ENCODE results near the gene KIF3C. TPM values are rescaled to one million over a fixed set of nuclear protein-coding genes. Genes with fewer than 3 reads are reported as not detected.

Gene KIF3C
- total and polyA plus RNA-seq, 2 of the 4 experiments (the other 2 are of a cell fraction) = 8.3 to 15.4 TPM

DNA sequence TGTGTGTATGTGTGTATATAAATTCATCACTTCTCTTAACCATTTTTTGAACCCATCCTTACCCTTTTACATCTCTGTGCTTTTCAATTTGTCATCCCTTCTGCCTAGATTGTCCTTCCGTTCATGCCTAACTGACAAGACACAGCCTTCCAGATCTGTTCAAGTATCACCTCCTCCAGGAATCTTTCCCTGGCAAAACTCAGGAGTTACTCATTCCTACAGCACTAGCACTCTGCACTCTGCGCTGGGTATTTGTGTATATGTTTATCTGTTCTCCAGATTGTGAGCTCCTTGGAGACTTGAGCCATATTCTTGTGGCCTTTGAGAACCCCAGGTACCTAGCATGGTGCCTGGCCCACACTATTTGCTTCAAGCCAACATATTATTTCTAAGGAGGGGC lies 77.2 kb downstream of the KIF3C start:
- H3K56ac ChIP-seq (ENCODE audit: extremely low read depth, insufficient read depth, low read length) = no peak overlapping the region
- no peak overlapping the region for H2AFZ ChIP-seq (replicated peaks; ENCODE audit: low read length, poor library complexity)
- H2BK15ac ChIP-seq (ENCODE audit: low read depth, low read length) = no peak overlapping the region
- peaks cover 1% of the 10 kb centered on the region; the same call in 1 of the 2 replicates for H3K27me3 ChIP-seq (ENCODE audit: control insufficient read depth, insufficient read depth, low read length)
- no peak overlapping the region for H4K91ac ChIP-seq (ENCODE audit: insufficient read depth, low read depth, low read length)
- no peak overlapping the region for H2BK20ac ChIP-seq (ENCODE audit: low read depth, low read length)
- TF ChIP-seq MXI1 (IDR thresholded peaks at IDR 0.05; ENCODE audit: borderline replicate concordance, low read depth, low read length) (no peak), CEBPB (IDR thresholded peaks at IDR 0.05; ENCODE audit: low read depth, low read length) (no peak), SMC3 (IDR thresholded peaks at IDR 0.05; ENCODE audit: low read depth, low read length) (no peak), RCOR1 (IDR thresholded peaks at IDR 0.05; ENCODE audit: insufficient replicate concordance, low read length) (no peak), MAZ (IDR thresholded peaks at IDR 0.05; ENCODE audit: borderline replicate concordance, low read depth, low read length) (no peak), NFE2L2 (IDR thresholded peaks at IDR 0.05; ENCODE audit: low read depth, low read length) (no peak), RFX5 (IDR thresholded peaks at IDR 0.05; ENCODE audit: low read depth, low read length) (no peak), CHD1 (IDR thresholded peaks at IDR 0.05; ENCODE audit: low read depth, low read length) (no peak), FOS (IDR thresholded peaks at IDR 0.05; ENCODE audit: low read depth, low read length) (no peak), MAFK (IDR thresholded peaks at IDR 0.05; ENCODE audit: low read depth, low read length) (no peak), BHLHE40 (IDR thresholded peaks at IDR 0.05; ENCODE audit: low read depth, low read length) (no peak), POLR2A (IDR thresholded peaks at IDR 0.05; ENCODE audit: low read depth, low read length) (no peak), RAD21 (IDR thresholded peaks at IDR 0.05; ENCODE audit: low read length) (no peak)
- TF ChIP-seq, protein P1, sequence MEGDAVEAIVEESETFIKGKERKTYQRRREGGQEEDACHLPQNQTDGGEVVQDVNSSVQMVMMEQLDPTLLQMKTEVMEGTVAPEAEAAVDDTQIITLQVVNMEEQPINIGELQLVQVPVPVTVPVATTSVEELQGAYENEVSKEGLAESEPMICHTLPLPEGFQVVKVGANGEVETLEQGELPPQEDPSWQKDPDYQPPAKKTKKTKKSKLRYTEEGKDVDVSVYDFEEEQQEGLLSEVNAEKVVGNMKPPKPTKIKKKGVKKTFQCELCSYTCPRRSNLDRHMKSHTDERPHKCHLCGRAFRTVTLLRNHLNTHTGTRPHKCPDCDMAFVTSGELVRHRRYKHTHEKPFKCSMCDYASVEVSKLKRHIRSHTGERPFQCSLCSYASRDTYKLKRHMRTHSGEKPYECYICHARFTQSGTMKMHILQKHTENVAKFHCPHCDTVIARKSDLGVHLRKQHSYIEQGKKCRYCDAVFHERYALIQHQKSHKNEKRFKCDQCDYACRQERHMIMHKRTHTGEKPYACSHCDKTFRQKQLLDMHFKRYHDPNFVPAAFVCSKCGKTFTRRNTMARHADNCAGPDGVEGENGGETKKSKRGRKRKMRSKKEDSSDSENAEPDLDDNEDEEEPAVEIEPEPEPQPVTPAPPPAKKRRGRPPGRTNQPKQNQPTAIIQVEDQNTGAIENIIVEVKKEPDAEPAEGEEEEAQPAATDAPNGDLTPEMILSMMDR (conservative IDR thresholded peaks at IDR 0.05; ENCODE audit: low read depth, low read length) = no peak
- TF ChIP-seq, protein P2, sequence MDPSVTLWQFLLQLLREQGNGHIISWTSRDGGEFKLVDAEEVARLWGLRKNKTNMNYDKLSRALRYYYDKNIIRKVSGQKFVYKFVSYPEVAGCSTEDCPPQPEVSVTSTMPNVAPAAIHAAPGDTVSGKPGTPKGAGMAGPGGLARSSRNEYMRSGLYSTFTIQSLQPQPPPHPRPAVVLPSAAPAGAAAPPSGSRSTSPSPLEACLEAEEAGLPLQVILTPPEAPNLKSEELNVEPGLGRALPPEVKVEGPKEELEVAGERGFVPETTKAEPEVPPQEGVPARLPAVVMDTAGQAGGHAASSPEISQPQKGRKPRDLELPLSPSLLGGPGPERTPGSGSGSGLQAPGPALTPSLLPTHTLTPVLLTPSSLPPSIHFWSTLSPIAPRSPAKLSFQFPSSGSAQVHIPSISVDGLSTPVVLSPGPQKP (IDR thresholded peaks at IDR 0.05; ENCODE audit: borderline replicate concordance, low read depth, low read length) = no peak
- TF ChIP-seq, protein P3, sequence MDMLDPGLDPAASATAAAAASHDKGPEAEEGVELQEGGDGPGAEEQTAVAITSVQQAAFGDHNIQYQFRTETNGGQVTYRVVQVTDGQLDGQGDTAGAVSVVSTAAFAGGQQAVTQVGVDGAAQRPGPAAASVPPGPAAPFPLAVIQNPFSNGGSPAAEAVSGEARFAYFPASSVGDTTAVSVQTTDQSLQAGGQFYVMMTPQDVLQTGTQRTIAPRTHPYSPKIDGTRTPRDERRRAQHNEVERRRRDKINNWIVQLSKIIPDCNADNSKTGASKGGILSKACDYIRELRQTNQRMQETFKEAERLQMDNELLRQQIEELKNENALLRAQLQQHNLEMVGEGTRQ (IDR thresholded peaks at IDR 0.05; ENCODE audit: low read depth, low read length) = no peak
- WGBS, 2 experiments (ENCODE audit: extremely low coverage in 2 of 2, insufficient read length in 1 of 2) = no CpG with 5 or more reads among the region's 2 CpGs
- no peak overlapping the region for H2BK5ac ChIP-seq (ENCODE audit: low read depth, low read length, poor library complexity, severe bottlenecking)
- H3K9ac ChIP-seq (ENCODE audit: low read depth, low read length) = no peak overlapping the region
- ATAC-seq (ENCODE audit: low read depth) (peak; percentile 92), DNase-seq (peak; percentile 59)
- no peak overlapping the region for H3K14ac ChIP-seq (replicated peaks; ENCODE audit: low read depth, low read length)
- H2AK5ac ChIP-seq (ENCODE audit: low read depth, low read length) = no peak overlapping the region
- H4K8ac ChIP-seq (ENCODE audit: low read depth in 2 of 2, low read length in 2 of 2) = no peak overlapping the region
- H3K9me3 ChIP-seq (ENCODE audit: control insufficient read depth, insufficient read depth, low read length) = peaks cover 3% of the 10 kb centered on the region; the same call in 1 of the 2 replicates
- H2AK9ac ChIP-seq (replicated peaks; ENCODE audit: low read depth, low read length, poor library complexity) = no peak overlapping the region
- H3K4me1 ChIP-seq (ENCODE audit: control insufficient read depth, insufficient read depth, low read length) = no peaks in the 10 kb centered on the region
- H2BK120ac ChIP-seq (ENCODE audit: low read depth, low read length) = no peak overlapping the region
- H3K18ac ChIP-seq (ENCODE audit: low read depth, low read length) = no peak overlapping the region
- H3K23ac ChIP-seq (ENCODE audit: low read depth, low read length) = no peak overlapping the region
- intact Hi-C loops (cut with micrococcal nuclease) (no loop called here), in situ Hi-C loops (cut with MboI; ENCODE audit: low sequenced_read_pairs) (no loop called here), dilution Hi-C loops (cut with HindIII; ENCODE audit: low sequenced_read_pairs, unreplicated experiment) (no loop called here)
- BruUV-seq (replicated peaks) = no TSS peak
- ChIA-PET CTCF (interaction anchor here (1.2 to 1.4 kb wide), 2 partner anchors 10 to 46 kb away, joined by 3 read pairs; no protein-coding TSS in a partner anchor), POLR2A (ENCODE audit: unreplicated experiment) (no interaction called here)
- H3K36me3 ChIP-seq (ENCODE audit: control insufficient read depth, insufficient read depth, low read length) = no peaks in the 10 kb centered on the region
- H3K79me1 ChIP-seq (ENCODE audit: low read depth in 1 of 2, low read length in 2 of 2) = no peaks in the 10 kb centered on the region
- H3K27ac ChIP-seq (ENCODE audit: insufficient read depth, low read length) = no peak overlapping the region
- no peak overlapping the region for H4K5ac ChIP-seq (ENCODE audit: low read depth, low read length)
- no peak overlapping the region for H3K4me3 ChIP-seq (ENCODE audit: insufficient read depth, low read depth, low read length)
- no peaks in the 10 kb centered on the region for H3K9me1 ChIP-seq (ENCODE audit: insufficient read depth, low read length)
- no peak overlapping the region for H3K4ac ChIP-seq (ENCODE audit: low read depth, low read length)
- no peak overlapping the region for H3K4me2 ChIP-seq (ENCODE audit: low read depth, low read length)
- H4K20me1 ChIP-seq (ENCODE audit: insufficient read depth, low read length) = no peaks in the 10 kb centered on the region

All from IMR-90 (cell line).